ENCODE measurements around the gene PPP1R10.

The PPP1R10 gene

DNA sequence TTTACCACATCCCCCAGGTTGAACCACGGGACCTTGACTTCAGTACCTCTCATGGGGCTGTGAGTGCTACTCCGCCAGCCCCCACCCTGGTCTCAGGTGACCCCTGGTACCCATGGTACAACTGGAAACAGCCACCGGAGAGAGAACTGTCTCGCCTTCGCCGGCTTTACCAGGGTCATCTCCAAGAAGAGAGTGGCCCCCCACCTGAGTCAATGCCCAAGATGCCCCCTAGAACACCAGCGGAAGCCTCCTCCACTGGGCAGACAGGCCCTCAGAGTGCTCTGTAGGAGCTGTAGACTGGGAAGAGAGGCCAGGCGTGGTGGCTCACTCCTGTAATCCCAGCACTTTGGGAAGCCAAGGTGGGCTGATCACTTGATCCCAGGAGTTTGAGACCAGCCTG, 8.5 kb upstream of the PPP1R10 start:
- H3K4me1 ChIP-seq (ENCODE audit: control extremely low read depth in 1 of 4, control insufficient read depth in 4 of 4, insufficient read depth in 4 of 4, low read length in 3 of 4), result peaks cover 4 to 15% (median 14%) of the 10 kb centered on the region in 4 experiments
- no peak overlapping the region for H3K4me3 ChIP-seq (ENCODE audit: control insufficient read depth in 1 of 7, extremely low read depth in 1 of 7, insufficient read depth in 4 of 7, low read depth in 2 of 7, low read length in 6 of 7)
- no peaks in the 10 kb centered on the region for H3K9me3 ChIP-seq (ENCODE audit: control extremely low read depth in 1 of 5, control insufficient read depth in 4 of 5, insufficient read depth in 2 of 5, low read depth in 1 of 5, low read length in 4 of 5)
- no peak for DNase-seq
- H3K36me3 ChIP-seq (ENCODE audit: control insufficient read depth in 4 of 4, insufficient read depth in 4 of 4, low read length in 3 of 4), result peaks cover 8 to 67% (median 41%) of the 10 kb centered on the region in 4 experiments
- ChIA-PET CTCF (interaction anchor here (0.8 to 11.0 kb wide), 10 partner anchors 7 to 105 kb away, joined by 3 to 97 read pairs (median 6); partner anchors contain the start of genes C6orf136, DHX16 and MRPS18B), POLR2A (interaction anchor here (1.8 to 1.9 kb wide), 2 partner anchors 10 to 13 kb away, joined by 4 to 7 read pairs; no protein-coding TSS in a partner anchor)
- peak overlapping the region in 1 of 2 experiments; percentile 86 for H3K27ac ChIP-seq (ENCODE audit: insufficient read depth in 1 of 2, low read depth in 1 of 2, low read length in 2 of 2, poor library complexity in 1 of 2, severe bottlenecking in 2 of 2)
- 96% methylated on average over 6 of the region's 8 CpGs for WGBS (ENCODE audit: insufficient coverage)
- H3K27me3 ChIP-seq (replicated peaks in 2 of 5; ENCODE audit: control insufficient read depth in 4 of 5, insufficient read depth in 5 of 5, low read length in 4 of 5), result no peaks in the 10 kb centered on the region

- no peak for DNase-seq
- no peak overlapping the region for H3K4me3 ChIP-seq (ENCODE audit: control insufficient read depth in 1 of 7, extremely low read depth in 1 of 7, insufficient read depth in 4 of 7, low read depth in 2 of 7, low read length in 6 of 7)
- ChIA-PET POLR2A (interaction anchor here (0.6 kb wide), 1 partner anchor 12 kb away, joined by 3 read pairs; no protein-coding TSS in a partner anchor), CTCF (interaction anchor here (2.2 to 2.4 kb wide), 2 partner anchors 21 to 103 kb away, joined by 7 to 12 read pairs; no protein-coding TSS in a partner anchor)
- 97% methylated on average over 6 of the region's 11 CpGs for WGBS (ENCODE audit: insufficient coverage)
- H3K36me3 ChIP-seq (ENCODE audit: control insufficient read depth in 4 of 4, insufficient read depth in 4 of 4, low read length in 3 of 4), result peaks cover 2 to 49% (median 38%) of the 10 kb centered on the region in 4 experiments
- peak overlapping the region in 1 of 2 experiments; percentile 19 for H3K27ac ChIP-seq (ENCODE audit: insufficient read depth in 1 of 2, low read depth in 1 of 2, low read length in 2 of 2, poor library complexity in 1 of 2, severe bottlenecking in 2 of 2)
- H3K9me3 ChIP-seq (ENCODE audit: control extremely low read depth in 1 of 5, control insufficient read depth in 4 of 5, insufficient read depth in 2 of 5, low read depth in 1 of 5, low read length in 4 of 5), result no peaks in the 10 kb centered on the region
- H3K4me1 ChIP-seq (ENCODE audit: control extremely low read depth in 1 of 4, control insufficient read depth in 4 of 4, insufficient read depth in 4 of 4, low read length in 3 of 4), result peaks cover 6 to 20% (median 13%) of the 10 kb centered on the region in 4 experiments
- no peaks in the 10 kb centered on the region for H3K27me3 ChIP-seq (replicated peaks in 2 of 5; ENCODE audit: control insufficient read depth in 4 of 5, insufficient read depth in 5 of 5, low read length in 4 of 5)
Observed at GRCh38 chr6:30619561-30619960, 2.5 kb upstream of the PPP1R10 start.

DNA sequence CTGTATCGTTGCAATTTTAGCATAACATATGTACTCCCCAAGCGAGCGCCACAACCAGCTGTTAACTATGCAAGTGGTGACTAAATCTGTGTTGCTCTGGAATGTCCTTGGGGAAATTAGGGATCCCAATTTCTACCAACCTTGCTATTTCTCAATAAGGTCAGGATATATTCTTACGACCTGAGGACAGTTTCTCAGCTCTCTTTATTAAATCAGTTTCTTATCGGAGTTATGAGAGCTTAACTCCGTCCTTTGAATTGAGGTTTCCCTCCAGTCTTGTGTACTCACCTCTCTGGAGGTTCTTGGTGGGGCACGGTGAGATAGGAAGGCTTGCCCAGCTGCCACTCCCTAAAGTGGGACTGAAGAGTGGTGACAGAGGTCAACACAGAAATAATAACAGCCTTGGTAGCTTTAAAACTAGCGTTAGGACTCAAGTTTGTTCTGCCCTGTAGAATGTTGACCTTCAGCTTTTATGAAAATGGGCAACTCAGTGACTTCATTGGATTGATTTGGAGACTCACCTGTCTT, 1.3 kb upstream of the PPP1R10 start:
- ChIA-PET CTCF (interaction anchor here (0.8 to 2.4 kb wide), 8 partner anchors 9 to 154 kb away, joined by 3 to 12 read pairs (median 4); partner anchors contain the start of gene ATAT1), POLR2A (interaction anchor here (0.6 to 1.6 kb wide), 4 partner anchors 8 to 62 kb away, joined by 3 to 19 read pairs (median 4); partner anchors contain the start of genes ATAT1 and GNL1)
- Histone ChIP-seq H3K4me3 (ENCODE audit: control insufficient read depth in 1 of 7, extremely low read depth in 1 of 7, insufficient read depth in 4 of 7, low read depth in 2 of 7, low read length in 6 of 7) (peak overlapping the region in 6 of 7 experiments; percentile 88 to 98 (median 96)), H3K36me3 (ENCODE audit: control insufficient read depth in 4 of 4, insufficient read depth in 4 of 4, low read length in 3 of 4) (peaks cover 2 to 50% (median 29%) of the 10 kb centered on the region in 4 experiments), H3K9me3 (ENCODE audit: control extremely low read depth in 1 of 5, control insufficient read depth in 4 of 5, insufficient read depth in 2 of 5, low read depth in 1 of 5, low read length in 4 of 5) (no peaks in the 10 kb centered on the region), H3K27ac (ENCODE audit: insufficient read depth in 1 of 2, low read depth in 1 of 2, low read length in 2 of 2, poor library complexity in 1 of 2, severe bottlenecking in 2 of 2) (peak overlapping the region; percentile 100), H3K27me3 (replicated peaks in 2 of 5; ENCODE audit: control insufficient read depth in 4 of 5, insufficient read depth in 5 of 5, low read length in 4 of 5) (no peaks in the 10 kb centered on the region), H3K4me1 (ENCODE audit: control extremely low read depth in 1 of 4, control insufficient read depth in 4 of 4, insufficient read depth in 4 of 4, low read length in 3 of 4) (peaks cover 17 to 32% (median 23%) of the 10 kb centered on the region in 4 experiments)
- DNase-seq, result no peak
- 20% methylated on average over 4 of the region's 8 CpGs for whole genome bisulfite sequencing (ENCODE audit: insufficient coverage)

DNA sequence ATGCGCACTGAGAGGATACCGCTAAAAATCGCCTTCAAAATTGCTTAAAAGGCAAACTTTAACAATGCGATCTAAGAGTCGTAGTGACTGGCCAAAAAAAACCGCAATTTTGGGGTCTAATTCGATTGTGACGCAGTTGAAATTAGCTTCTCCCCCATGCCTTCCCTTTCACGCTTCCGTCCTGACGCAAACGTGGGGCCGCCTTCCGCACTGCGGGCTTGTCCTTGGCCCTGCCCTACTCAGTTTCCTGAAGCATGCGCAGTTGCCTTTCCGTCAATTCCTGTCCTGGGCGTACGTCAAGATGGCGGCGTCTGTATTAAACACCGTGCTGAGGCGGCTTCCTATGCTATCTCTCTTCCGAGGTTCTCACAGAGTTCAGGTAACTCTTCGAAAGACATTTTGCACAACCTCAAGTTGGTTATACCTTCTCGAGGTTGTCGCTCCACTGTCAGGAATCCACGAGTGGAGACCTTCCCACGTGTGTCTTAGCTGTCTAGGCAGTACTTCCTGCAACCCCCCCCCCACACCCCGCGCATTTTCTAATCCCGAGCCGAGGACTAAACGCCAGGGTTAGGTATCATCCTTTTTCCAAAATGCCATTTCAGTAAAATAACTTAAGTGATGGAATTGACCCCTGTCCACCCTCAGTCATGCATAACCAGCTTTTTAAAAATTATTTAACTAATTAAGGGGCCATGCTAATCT, 674 bp upstream of the PPP1R10 start, which contains the start of gene MRPS18B:
TSS of gene MRPS18B (plus strand) at position 276 of the 705 bp plus-strand sequence. CDS start at position 302, 26 bp downstream.
- ChIA-PET CTCF (interaction anchor here (0.8 to 2.4 kb wide), 9 partner anchors 9 to 153 kb away, joined by 3 to 12 read pairs (median 4); partner anchors contain the start of gene ATAT1), POLR2A (interaction anchor here (0.6 to 1.6 kb wide), 12 partner anchors 9 to 970 kb away, joined by 3 to 19 read pairs (median 4); partner anchors contain the start of genes ATAT1 and GNL1)
- Histone ChIP-seq H3K27me3 (replicated peaks in 2 of 5; ENCODE audit: control insufficient read depth in 4 of 5, insufficient read depth in 5 of 5, low read length in 4 of 5) (no peaks in the 10 kb centered on the region), H3K4me1 (ENCODE audit: control extremely low read depth in 1 of 4, control insufficient read depth in 4 of 4, insufficient read depth in 4 of 4, low read length in 3 of 4) (peaks cover 18 to 34% (median 27%) of the 10 kb centered on the region in 4 experiments), H3K9me3 (ENCODE audit: control extremely low read depth in 1 of 5, control insufficient read depth in 4 of 5, insufficient read depth in 2 of 5, low read depth in 1 of 5, low read length in 4 of 5) (no peaks in the 10 kb centered on the region), H3K4me3 (ENCODE audit: control insufficient read depth in 1 of 7, extremely low read depth in 1 of 7, insufficient read depth in 4 of 7, low read depth in 2 of 7, low read length in 6 of 7) (peak within 1 kb of the TSS; percentile 74 to 100 (median 100)), H3K27ac (ENCODE audit: insufficient read depth in 1 of 2, low read depth in 1 of 2, low read length in 2 of 2, poor library complexity in 1 of 2, severe bottlenecking in 2 of 2) (peak within 1 kb of the TSS; percentile 100), H3K36me3 (ENCODE audit: control insufficient read depth in 4 of 4, insufficient read depth in 4 of 4, low read length in 3 of 4) (peaks cover 1 to 46% (median 26%) of the 10 kb centered on the region in 4 experiments)
- WGBS (ENCODE audit: insufficient coverage), result under 1% methylated on average over 29 of the region's 34 CpGs
- peak; percentile 99 to 100 (median 99) for DNase-seq

- WGBS (ENCODE audit: insufficient coverage), result 0% methylated on average over 3 of the region's 10 CpGs
- H3K4me1 ChIP-seq (ENCODE audit: control extremely low read depth in 1 of 4, control insufficient read depth in 4 of 4, insufficient read depth in 4 of 4, low read length in 3 of 4), result peaks cover 18 to 45% (median 29%) of the 10 kb centered on the region in 4 experiments
Observed at GRCh38 chr6:30615958-30616810, 859 bp downstream of the PPP1R10 start.

More at GRCh38 chr6:30615958-30616810, 859 bp downstream of the PPP1R10 start:
- ChIA-PET CTCF (interaction anchor here (0.7 to 4.1 kb wide), 7 partner anchors 10 to 129 kb away, joined by 3 to 53 read pairs (median 4); partner anchors contain the start of gene ATAT1), POLR2A (interaction anchor here (0.6 to 2.1 kb wide), 13 partner anchors 10 to 1036 kb away, joined by 3 to 21 read pairs (median 6); partner anchors contain the start of genes ABCF1, ATAT1, BAG6 and C6orf136)
- H3K27ac ChIP-seq (ENCODE audit: insufficient read depth in 1 of 2, low read depth in 1 of 2, low read length in 2 of 2, poor library complexity in 1 of 2, severe bottlenecking in 2 of 2), result peak overlapping the region; percentile 100
- H3K36me3 ChIP-seq (ENCODE audit: control insufficient read depth in 4 of 4, insufficient read depth in 4 of 4, low read length in 3 of 4), result peaks cover 0 to 44% (median 20%) of the 10 kb centered on the region in 4 experiments
- H3K27me3 ChIP-seq (replicated peaks in 2 of 5; ENCODE audit: control insufficient read depth in 4 of 5, insufficient read depth in 5 of 5, low read length in 4 of 5), result no peaks in the 10 kb centered on the region
- peak overlapping the region; percentile 74 to 100 (median 100) for H3K4me3 ChIP-seq (ENCODE audit: control insufficient read depth in 1 of 7, extremely low read depth in 1 of 7, insufficient read depth in 4 of 7, low read depth in 2 of 7, low read length in 6 of 7)
- peak; percentile 54 to 67 (median 61) for DNase-seq
- no peaks in the 10 kb centered on the region for H3K9me3 ChIP-seq (ENCODE audit: control extremely low read depth in 1 of 5, control insufficient read depth in 4 of 5, insufficient read depth in 2 of 5, low read depth in 1 of 5, low read length in 4 of 5)
